ENCODE measurements around the gene LGALS1.
"Not testable (repeated sequence)": the region's sequence is repeated elsewhere in the genome, so short reads cannot be mapped to it uniquely, and the experiment has no call there.

The LGALS1 gene

GRCh38 chr22:37639070-37639760 lies 36.2 kb upstream of the LGALS1 start, which contains the start of gene SH3BP1:
SH3BP1 (plus strand) TSS chr22:37639669; CDS start chr22:37639788, 119 bp downstream.
- DNase-seq (ENCODE audit: low read depth in 1 of 2, low spot score in 1 of 2): no peak

GRCh38 chr22:37639771-37640590 lies 35.5 kb upstream of the LGALS1 start:
- no peak for DNase-seq (ENCODE audit: low read depth in 1 of 2, low spot score in 1 of 2)

- no peak for DNase-seq (ENCODE audit: low read depth in 1 of 2, low spot score in 1 of 2)
These were observed 34.6 kb upstream of the LGALS1 start for GRCh38 chr22:37640591-37641560.

GRCh38 chr22:37641561-37641949 lies 33.9 kb upstream of the LGALS1 start:
- DNase-seq (ENCODE audit: low read depth in 1 of 2, low spot score in 1 of 2): no peak

GRCh38 chr22:37643225-37643847 lies 32.1 kb upstream of the LGALS1 start:
- peak; percentile 82 to 83 for DNase-seq (ENCODE audit: low read depth in 1 of 2, low spot score in 1 of 2)

- DNase-seq (ENCODE audit: low read depth in 1 of 2, low spot score in 1 of 2): no peak
These were observed 28.1 kb upstream of the LGALS1 start for GRCh38 chr22:37647317-37647716.

GRCh38 chr22:37647928-37648327 lies 27.5 kb upstream of the LGALS1 start:
- no peak for DNase-seq (ENCODE audit: low read depth in 1 of 2, low spot score in 1 of 2)

GRCh38 chr22:37650463-37651136 lies 24.8 kb upstream of the LGALS1 start:
- DNase-seq (ENCODE audit: low read depth in 1 of 2, low spot score in 1 of 2): no peak

GRCh38 chr22:37654563-37655251 lies 20.7 kb upstream of the LGALS1 start:
- DNase-seq (ENCODE audit: low read depth in 1 of 2, low spot score in 1 of 2): no peak

- DNase-seq (ENCODE audit: low read depth in 1 of 2, low spot score in 1 of 2): no peak
These were observed 20.2 kb upstream of the LGALS1 start for GRCh38 chr22:37655252-37655563.

GRCh38 chr22:37656583-37656982 lies 18.9 kb upstream of the LGALS1 start:
- DNase-seq (ENCODE audit: low read depth in 1 of 2, low spot score in 1 of 2): not testable (repeated sequence)

GRCh38 chr22:37657590-37658132 lies 17.8 kb upstream of the LGALS1 start:
- DNase-seq (ENCODE audit: low read depth in 1 of 2, low spot score in 1 of 2): no peak

- peak; percentile 94 to 98 for DNase-seq (ENCODE audit: low read depth in 1 of 2, low spot score in 1 of 2)
These were observed 17.0 kb upstream of the LGALS1 start, which contains the start of gene PDXP for GRCh38 chr22:37658133-37659065. PDXP (plus strand) TSS chr22:37658723; CDS start chr22:37658783, 60 bp downstream.

- DNase-seq (ENCODE audit: low read depth in 1 of 2, low spot score in 1 of 2): no peak
These were observed 16.2 kb upstream of the LGALS1 start for GRCh38 chr22:37659066-37659896.

GRCh38 chr22:37659897-37660708 lies 15.3 kb upstream of the LGALS1 start:
- no peak for DNase-seq (ENCODE audit: low read depth in 1 of 2, low spot score in 1 of 2)

- no peak for DNase-seq (ENCODE audit: low read depth in 1 of 2, low spot score in 1 of 2)
These were observed 14.8 kb upstream of the LGALS1 start for GRCh38 chr22:37660709-37661045.
